HUDEP-2 (cell line): ENCODE data around the gene KCTD19.

ENCODE experiments used
- DNase-seq, 76 experiments: peaks; one replicate each; lab custom pipeline; 2025; ENCODE audit not compliant: unreplicated experiment in 76 of 76; lab: John Stamatoyannopoulos, UW

The KCTD19 gene

DNA sequence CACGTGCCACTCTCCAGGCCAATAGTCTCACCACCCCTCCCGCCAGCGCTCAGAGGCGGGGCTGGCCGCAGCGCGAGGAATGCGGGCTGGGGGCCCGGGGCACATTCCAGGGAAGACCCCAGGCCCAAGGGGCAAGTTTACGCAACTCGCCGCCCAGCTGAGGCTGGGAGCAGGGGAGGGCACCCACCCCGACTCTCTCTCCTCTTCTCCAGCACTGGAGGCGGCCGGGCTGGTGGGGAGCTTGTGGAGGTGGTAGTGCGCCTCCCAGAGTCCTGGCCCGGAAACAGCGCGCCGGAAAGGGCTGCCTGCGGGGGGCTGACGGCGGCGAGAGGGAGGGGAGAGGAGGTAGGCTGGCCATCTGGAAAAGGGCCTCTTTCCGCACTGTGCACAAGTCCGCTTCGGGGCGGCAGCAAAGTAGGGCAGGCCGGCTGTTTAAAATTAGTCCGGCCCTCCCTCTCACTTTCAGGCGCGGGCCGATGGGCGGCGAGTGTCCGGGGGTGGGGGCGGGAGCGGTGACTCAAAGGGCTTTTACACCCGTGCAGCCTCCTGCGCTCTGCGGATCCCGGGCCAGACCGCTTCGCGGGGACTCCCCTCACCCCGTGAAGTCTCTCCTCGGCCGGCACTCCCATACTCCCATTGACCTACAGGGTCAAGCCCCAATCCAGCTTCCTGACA is 80.3 kb downstream of the KCTD19 start:
- peak in 56 of 76 experiments; percentile 5 to 81 (median 56) for DNase-seq

- DNase-seq: peak in 1 of 76 experiments; percentile 43
These were observed 80.9 kb downstream of the KCTD19 start for GRCh38 chr16:67245674-67246080.

DNA sequence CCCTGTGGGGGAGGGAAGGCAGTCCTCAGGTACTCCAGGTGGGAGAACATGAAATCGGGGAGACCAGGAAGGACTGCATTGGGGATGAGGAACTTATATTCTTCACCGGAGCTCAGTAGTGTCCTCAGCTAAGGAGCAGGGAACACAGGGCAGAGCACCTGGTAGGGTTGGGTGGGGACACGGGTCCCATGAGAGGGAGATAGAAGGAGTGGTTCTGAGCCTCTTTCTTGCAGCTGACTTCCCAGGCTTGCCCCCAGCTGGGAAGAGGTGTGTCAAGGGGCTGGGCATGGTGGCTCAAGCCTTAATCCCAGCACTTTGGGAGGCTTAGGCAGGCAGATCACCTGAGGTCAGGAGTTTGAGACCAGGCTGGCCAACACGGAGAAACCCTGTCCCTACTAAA is 81.4 kb downstream of the KCTD19 start:
- no peak for DNase-seq

- DNase-seq: peak in 37 of 76 experiments; percentile 3 to 66 (median 36)
These were observed 82.0 kb downstream of the KCTD19 start for GRCh38 chr16:67244387-67245185.

GRCh38 chr16:67243481-67243880 is 83.1 kb downstream of the KCTD19 start:
- DNase-seq: peak in 1 of 76 experiments; percentile 6

DNA sequence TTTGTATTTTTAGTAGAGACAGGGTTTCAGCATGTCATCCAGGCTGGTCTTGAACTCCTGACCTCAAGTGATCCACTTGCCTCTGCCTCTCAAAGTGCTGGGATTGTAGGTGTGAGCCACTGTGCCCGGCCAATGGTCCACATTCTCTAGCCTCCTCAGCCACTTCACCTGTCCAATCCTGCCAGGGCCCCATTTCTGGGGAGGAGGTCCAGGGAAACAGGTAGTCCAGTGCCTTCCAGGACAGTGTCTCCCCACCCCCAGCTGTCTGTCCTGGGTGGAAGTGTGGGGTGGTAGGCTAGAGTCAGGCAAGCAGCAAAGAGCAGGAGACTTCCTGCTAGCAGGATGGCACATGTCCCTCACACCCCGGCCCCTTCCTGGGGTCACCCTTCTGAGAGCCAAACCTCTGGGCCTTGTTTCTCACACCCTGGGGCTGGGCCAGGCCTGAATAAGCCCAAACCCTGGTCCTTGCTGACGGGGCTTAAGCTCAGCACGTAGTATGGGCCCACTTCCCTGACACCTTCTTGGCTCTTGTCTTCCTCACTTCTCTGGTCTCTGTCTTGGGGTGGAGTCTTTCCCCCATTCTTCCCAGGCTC is 84.3 kb downstream of the KCTD19 start:
- no peak for DNase-seq

DNA sequence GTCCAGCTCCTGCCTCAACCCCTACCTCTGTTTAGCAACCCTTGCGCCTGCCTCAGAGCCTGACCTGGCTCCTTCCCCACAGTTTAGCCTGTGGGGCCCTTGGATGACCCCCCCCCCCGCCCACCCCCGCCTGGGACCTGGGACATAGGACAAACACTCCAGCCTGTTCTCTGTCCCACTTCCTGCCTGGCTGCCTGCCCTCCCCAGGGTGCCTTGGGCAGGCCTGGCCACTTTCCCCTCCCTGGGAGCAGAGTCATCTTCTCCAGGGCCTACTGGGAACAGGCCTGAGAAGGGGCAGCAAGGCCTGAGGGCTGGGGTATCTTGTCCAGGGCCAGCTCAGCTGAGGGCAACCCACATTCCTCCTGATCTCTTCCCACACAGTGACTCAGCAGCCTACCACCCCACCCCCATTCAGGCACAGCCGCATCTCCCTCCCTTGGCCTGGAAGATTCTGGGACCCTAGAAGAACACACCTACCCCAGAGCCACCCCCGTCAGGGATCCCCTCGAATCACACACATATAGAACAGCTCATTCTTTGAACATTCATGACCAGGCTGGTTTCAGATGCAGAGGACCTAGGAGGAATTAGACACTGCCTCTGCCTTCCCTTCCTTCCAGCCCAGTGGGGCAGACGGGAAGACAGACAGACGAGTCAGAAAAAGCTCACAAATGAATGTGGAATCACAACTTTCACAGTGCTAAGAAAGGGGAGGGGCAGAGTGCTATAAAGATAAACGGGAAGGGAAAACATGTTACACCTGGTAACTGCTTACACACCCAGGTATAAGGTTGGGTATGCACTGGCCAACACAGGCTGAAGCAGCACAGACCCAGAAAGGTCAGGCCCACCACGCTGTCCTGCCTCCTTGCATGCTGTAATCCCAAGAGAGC is 85.3 kb downstream of the KCTD19 start:
- DNase-seq: peak in 3 of 76 experiments; percentile 6 to 24 (median 23)

DNA sequence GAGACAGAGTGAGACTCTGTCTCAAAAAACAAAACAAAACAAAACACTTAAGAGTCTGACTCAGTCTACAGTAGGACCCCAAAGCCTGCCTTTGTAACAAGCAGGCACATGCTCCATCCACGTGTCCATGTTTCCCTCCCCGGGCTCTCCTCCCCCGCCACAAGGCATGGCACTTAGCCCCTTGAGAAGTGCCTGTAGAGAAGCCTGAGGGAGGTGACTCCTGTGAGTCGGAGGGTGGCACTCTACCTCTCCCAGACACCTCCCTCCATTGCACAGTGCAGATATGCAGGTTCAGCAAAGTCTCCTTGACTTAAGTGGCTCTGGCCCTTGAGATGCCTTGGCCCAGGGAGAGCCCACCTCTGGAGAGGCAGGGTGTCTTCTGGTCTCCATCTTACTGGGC is 86.0 kb downstream of the KCTD19 start:
- peak in 35 of 76 experiments; percentile 5 to 56 (median 27) for DNase-seq
